ENCODE measurements around the gene PARP3. TPM values are rescaled to one million over a fixed set of nuclear protein-coding genes. Genes with fewer than 3 reads are reported as not detected.
A peak's percentile ranks its signal among the peaks of the same experiment; 100 is the strongest.

The PARP3 gene
- polyA plus RNA-seq, 1 experiment, result 33.0 TPM

DNA sequence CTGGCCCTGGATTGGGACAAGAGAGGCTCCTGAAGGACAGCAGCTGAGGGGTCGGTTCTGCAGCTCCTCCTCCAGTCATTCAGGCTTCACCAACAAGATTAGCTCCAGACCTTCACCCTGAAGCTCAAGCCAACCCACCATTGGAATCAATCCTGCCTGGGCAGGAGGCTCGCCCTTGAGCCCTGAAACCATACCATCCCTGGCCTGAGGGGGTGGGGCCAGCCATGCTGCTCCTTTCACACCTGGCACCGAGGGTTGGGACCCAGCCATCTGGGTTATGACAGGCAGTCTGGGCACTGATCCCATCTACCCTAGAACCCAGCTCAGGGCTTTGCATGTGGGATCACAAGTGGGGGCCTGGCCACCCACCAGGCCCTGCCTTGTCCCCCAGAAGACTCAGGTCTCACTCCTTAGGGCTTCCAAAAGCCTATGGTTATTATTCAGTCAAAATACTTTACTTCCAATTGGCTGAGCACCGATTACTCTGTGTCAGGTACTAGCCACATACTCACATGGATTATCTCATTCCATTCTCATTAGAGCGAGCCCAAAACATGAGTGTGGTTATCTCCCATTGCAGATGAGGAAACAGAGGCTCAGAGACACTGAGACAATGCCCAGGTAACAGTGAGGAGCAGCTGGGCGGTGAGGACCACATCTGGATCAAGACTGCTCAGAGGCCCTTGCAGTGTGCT lies 28.6 kb downstream of the PARP3 start:
- TF ChIP-seq, protein P1, sequence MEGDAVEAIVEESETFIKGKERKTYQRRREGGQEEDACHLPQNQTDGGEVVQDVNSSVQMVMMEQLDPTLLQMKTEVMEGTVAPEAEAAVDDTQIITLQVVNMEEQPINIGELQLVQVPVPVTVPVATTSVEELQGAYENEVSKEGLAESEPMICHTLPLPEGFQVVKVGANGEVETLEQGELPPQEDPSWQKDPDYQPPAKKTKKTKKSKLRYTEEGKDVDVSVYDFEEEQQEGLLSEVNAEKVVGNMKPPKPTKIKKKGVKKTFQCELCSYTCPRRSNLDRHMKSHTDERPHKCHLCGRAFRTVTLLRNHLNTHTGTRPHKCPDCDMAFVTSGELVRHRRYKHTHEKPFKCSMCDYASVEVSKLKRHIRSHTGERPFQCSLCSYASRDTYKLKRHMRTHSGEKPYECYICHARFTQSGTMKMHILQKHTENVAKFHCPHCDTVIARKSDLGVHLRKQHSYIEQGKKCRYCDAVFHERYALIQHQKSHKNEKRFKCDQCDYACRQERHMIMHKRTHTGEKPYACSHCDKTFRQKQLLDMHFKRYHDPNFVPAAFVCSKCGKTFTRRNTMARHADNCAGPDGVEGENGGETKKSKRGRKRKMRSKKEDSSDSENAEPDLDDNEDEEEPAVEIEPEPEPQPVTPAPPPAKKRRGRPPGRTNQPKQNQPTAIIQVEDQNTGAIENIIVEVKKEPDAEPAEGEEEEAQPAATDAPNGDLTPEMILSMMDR (IDR thresholded peaks at IDR 0.05; ENCODE audit: insufficient read depth, low read depth, low read length), result no peak
- no peak for DNase-seq (ENCODE audit: low read depth)
- ChIA-PET CTCF (interaction anchor here (4.0 kb wide), 1 partner anchor 29 kb away, joined by 32 read pairs; the partner anchor contains the start of genes PARP3 and RRP9), POLR2A (no interaction called here)
- H3K27me3 ChIP-seq (ENCODE audit: control insufficient read depth, insufficient read depth, low read length), result no peaks in the 10 kb centered on the region
- H3K4me3 ChIP-seq (ENCODE audit: low read depth, low read length), result no peak overlapping the region
- H3K36me3 ChIP-seq (ENCODE audit: control insufficient read depth, insufficient read depth, low read length), result no peaks in the 10 kb centered on the region; the same call in 1 of the 2 replicates

DNA sequence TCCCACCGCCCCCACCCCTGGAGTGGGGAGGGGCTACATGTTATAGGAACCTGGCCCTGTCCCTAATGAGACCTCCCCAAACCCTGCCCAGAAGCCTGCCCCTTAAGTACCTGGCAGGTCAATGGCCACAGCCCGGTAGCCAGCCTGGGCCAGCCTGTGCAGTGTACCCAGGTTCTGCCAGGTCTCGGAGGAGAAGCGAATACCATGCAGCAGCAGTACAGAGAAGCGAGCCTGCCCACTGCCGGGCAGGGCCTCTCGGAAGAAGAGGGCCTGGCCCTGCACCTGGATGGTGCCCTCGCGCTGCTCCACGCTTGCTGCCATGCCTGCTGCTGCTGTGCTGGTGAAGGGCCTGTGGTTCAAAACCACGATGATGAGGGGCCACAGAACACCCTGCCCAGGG lies 29.2 kb downstream of the PARP3 start:
- CTCF ChIA-PET, result interaction anchor here (4.0 kb wide), 1 partner anchor 29 kb away, joined by 32 read pairs; the partner anchor contains the start of genes PARP3 and RRP9
- H3K4me3 ChIP-seq (ENCODE audit: low read depth, low read length), result no peak overlapping the region
- H3K36me3 ChIP-seq (ENCODE audit: control insufficient read depth, insufficient read depth, low read length), result no peaks in the 10 kb centered on the region; the same call in 1 of the 2 replicates
- POLR2A ChIA-PET, result no interaction called here
- TF ChIP-seq, protein P1 (IDR thresholded peaks at IDR 0.05; ENCODE audit: insufficient read depth, low read depth, low read length), result no peak
- no peaks in the 10 kb centered on the region for H3K27me3 ChIP-seq (ENCODE audit: control insufficient read depth, insufficient read depth, low read length)
- no peak for DNase-seq (ENCODE audit: low read depth)

DNA sequence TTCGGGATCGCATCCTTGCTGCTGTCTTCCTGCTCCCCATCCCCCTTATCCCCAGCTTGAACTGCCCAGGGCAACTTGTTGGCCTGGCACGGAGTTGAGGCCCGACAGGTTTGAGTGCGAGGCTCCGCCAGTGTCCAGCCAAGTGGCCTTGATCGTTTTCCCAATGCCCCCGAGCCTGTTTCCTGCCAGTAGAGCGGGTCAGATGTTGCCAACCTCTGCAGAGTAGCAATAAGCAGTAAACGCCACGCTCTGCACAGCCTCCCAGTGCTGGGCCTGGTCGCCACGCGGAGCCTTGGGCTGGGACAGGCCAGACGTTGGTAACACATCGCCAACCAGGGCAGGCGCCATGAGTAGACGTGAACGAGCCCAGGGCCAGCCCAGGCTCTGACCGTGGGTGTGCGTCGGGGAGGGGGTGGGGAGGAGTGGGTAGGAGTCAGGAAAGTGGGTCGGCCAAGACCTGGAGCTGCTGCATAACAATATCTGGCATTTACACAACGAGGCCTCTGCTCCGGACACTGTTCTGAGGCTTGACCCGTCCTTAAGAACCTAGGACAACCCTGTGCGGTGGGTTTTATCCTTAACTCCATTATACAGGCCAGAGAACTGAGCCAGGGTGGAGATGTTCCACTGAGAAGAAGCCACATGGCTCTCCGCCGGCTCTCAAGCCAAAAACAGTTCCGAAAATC lies 32.3 kb downstream of the PARP3 start:
- POLR2A ChIA-PET, result interaction anchor here (0.6 to 1.0 kb wide), 2 partner anchors 9 to 474 kb away, joined by 3 to 10 read pairs; no protein-coding TSS in a partner anchor
- no peaks in the 10 kb centered on the region; the same call in 1 of the 2 replicates for H3K36me3 ChIP-seq (ENCODE audit: control insufficient read depth, insufficient read depth, low read length)
- TF ChIP-seq, protein P1 (IDR thresholded peaks at IDR 0.05; ENCODE audit: insufficient read depth, low read depth, low read length), result no peak
- CTCF ChIA-PET, result interaction anchor here (1.0 to 4.2 kb wide), 21 partner anchors 9 to 587 kb away, joined by 3 to 53 read pairs (median 6); partner anchors contain the start of genes ACY1, DUSP7, PARP3 and RPL29
- H3K27me3 ChIP-seq (ENCODE audit: control insufficient read depth, insufficient read depth, low read length), result no peaks in the 10 kb centered on the region
- no peak for DNase-seq (ENCODE audit: low read depth)
- H3K4me3 ChIP-seq (ENCODE audit: low read depth, low read length), result peak overlapping the region; percentile 52

DNA sequence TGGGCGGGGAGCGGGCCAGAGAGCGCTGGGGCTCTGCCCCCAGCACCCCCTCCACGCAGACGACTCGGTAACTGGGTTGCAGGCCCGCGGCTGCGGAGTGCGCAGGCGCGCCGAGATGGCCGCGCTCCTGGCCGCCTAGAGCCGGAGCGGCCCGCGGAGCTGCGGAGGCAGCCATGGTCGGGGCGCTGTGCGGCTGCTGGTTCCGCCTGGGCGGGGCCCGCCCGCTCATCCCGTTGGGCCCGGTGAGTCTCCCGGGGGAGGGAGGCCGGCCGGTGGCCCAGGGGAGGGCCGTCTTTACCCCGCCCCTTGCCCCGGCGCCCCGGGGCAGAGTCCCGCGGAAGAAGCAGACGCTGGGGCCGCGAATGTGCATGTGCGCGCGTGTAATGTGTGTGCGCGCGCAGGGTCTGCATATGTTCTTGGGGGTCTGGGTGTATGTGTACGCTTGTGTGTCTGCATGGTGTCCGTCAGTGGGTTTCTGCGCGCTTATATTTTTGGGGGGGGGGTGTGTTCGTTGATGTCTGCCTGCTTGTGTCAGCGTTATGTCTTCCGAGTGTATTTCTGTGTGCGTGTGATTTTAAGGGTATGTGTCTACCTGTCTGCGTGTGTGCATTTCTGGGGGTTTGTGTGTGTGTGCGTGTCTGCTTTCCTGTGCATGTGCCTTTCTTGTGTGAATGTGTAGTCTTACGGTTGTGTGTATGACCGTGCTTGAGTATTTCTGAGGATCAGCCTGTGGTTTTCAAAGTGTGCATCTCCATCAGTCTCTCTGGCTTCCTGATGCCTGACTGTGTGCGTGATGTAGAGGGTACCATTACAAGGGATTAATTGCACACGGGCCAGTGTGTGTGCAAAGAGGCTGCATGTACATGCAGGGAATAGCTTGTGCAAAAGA lies 33.0 kb downstream of the PARP3 start, which contains the start of gene ABHD14A:
TSS of gene ABHD14A (plus strand) at position 102 of the 889 bp plus-strand sequence. CDS start at position 174, 72 bp downstream.
- Histone ChIP-seq H3K4me3 (ENCODE audit: low read depth, low read length) (peak within 1 kb of the TSS; percentile 52), H3K36me3 (ENCODE audit: control insufficient read depth, insufficient read depth, low read length) (no peaks in the 10 kb centered on the region), H3K27me3 (ENCODE audit: control insufficient read depth, insufficient read depth, low read length) (no peaks in the 10 kb centered on the region)
- TF ChIP-seq, protein P1 (IDR thresholded peaks at IDR 0.05; ENCODE audit: insufficient read depth, low read depth, low read length), result no peak
- CTCF ChIA-PET, result interaction anchor here (1.0 to 4.2 kb wide), 10 partner anchors 9 to 221 kb away, joined by 3 to 53 read pairs (median 12); partner anchors contain the start of genes ACY1, DUSP7, PARP3 and RRP9
- POLR2A ChIA-PET, result interaction anchor here (0.6 kb wide), 2 partner anchors 8 to 475 kb away, joined by 10 to 19 read pairs; no protein-coding TSS in a partner anchor
- DNase-seq (ENCODE audit: low read depth), result no peak

Data from BJ (cell line).